ENCODE measurements around the gene NLRX1. TPM values are rescaled to one million over a fixed set of nuclear protein-coding genes. Genes with fewer than 3 reads are reported as not detected.

The NLRX1 gene
- total RNA-seq, 1 experiment from 2014 or later, result 21.4 TPM

GRCh38 chr11:119181677-119182412 is 13.3 kb downstream of the NLRX1 start:
- Histone ChIP-seq H3K9ac (ENCODE audit: low read length) (no peak overlapping the region), H3K79me2 (ENCODE audit: insufficient read depth, low read length) (no peaks in the 10 kb centered on the region), H4K20me1 (ENCODE audit: insufficient read depth) (no peaks in the 10 kb centered on the region), H3K27me3 (ENCODE audit: insufficient read depth, low read length) (no peaks in the 10 kb centered on the region), H3K36me3 (ENCODE audit: control insufficient read depth in 1 of 2, insufficient read depth in 2 of 2, low read length in 2 of 2) (no peaks in the 10 kb centered on the region; a peak in 1 of 4 replicates), H3K4me1 (ENCODE audit: control insufficient read depth in 1 of 2, insufficient read depth in 2 of 2, low read length in 2 of 2) (no peaks in the 10 kb centered on the region; a peak in 1 of 4 replicates), H3K4me3 (replicated peaks in 1 of 2; ENCODE audit: low read depth in 1 of 2, low read length in 2 of 2) (no peak overlapping the region), H3K9me2 (ENCODE audit: insufficient read depth) (no peaks in the 10 kb centered on the region), H3K4me2 (ENCODE audit: low read length) (no peak overlapping the region), H3K9me3 (ENCODE audit: control insufficient read depth in 1 of 2, insufficient read depth in 1 of 2, low read depth in 1 of 2, low read length in 2 of 2) (no peaks in the 10 kb centered on the region), H3K27ac (ENCODE audit: low read depth, low read length) (no peak overlapping the region), H2AFZ (ENCODE audit: low read depth, low read length, poor library complexity, severe bottlenecking) (no peak overlapping the region)
- no peak for TF ChIP-seq EZH2phosphoT487 (IDR thresholded peaks at IDR 0.05; ENCODE audit: borderline replicate concordance)
- no peak for TF ChIP-seq ZBTB33 (IDR thresholded peaks at IDR 0.05; ENCODE audit: extremely low read depth, insufficient replicate concordance, low read length)
- no peak for TF ChIP-seq SRF (IDR thresholded peaks at IDR 0.05; ENCODE audit: low read depth)
- no peak for TF ChIP-seq EGR1 (IDR thresholded peaks at IDR 0.05; ENCODE audit: low read depth)
- TF ChIP-seq JUND (IDR thresholded peaks at IDR 0.05), result no peak
- TF ChIP-seq CBX3 (IDR thresholded peaks at IDR 0.05; ENCODE audit: low read depth), result no peak
- TF ChIP-seq CTCF (IDR thresholded peaks at IDR 0.05 in 2 of 3, conservative IDR thresholded peaks at IDR 0.05 in 1 of 3; ENCODE audit: borderline replicate concordance in 1 of 3, insufficient read depth in 1 of 3, low read depth in 2 of 3, low read length in 2 of 3), result no peak
- TF ChIP-seq FOSL1 (IDR thresholded peaks at IDR 0.05; ENCODE audit: low read depth), result no peak
- no peak for TF ChIP-seq SIN3A (IDR thresholded peaks at IDR 0.05; ENCODE audit: low read depth)
- no peak for TF ChIP-seq RAD21 (IDR thresholded peaks at IDR 0.05; ENCODE audit: low read depth)
- no peak for TF ChIP-seq ATF3 (IDR thresholded peaks at IDR 0.05)
- TF ChIP-seq REST (IDR thresholded peaks at IDR 0.05; ENCODE audit: low read depth), result no peak
- no peak for TF ChIP-seq ELF1 (IDR thresholded peaks at IDR 0.05; ENCODE audit: borderline replicate concordance, low read depth)
- no peak for TF ChIP-seq ZFX (IDR thresholded peaks at IDR 0.05)
- no peak for TF ChIP-seq POLR2A (IDR thresholded peaks at IDR 0.05; ENCODE audit: borderline replicate concordance, extremely low read depth, insufficient read depth, insufficient read length)
- TF ChIP-seq CEBPB (IDR thresholded peaks at IDR 0.05; ENCODE audit: low read depth), result no peak
- no peak for TF ChIP-seq POLR2AphosphoS5 (IDR thresholded peaks at IDR 0.05; ENCODE audit: low read depth, low read length)
- DNase-seq (ENCODE audit: low read depth, low spot score) (no peak), ATAC-seq (no peak)
- intact Hi-C loops (cut with micrococcal nuclease), result no loop called here
- BruUV-seq (replicated peaks), result no TSS peak
- ChIA-PET RAD21 (ENCODE audit: low non-redundant PET in 1 of 2, low total read pairs in 2 of 2, uncharacterized antibody in 2 of 2, unreplicated experiment in 2 of 2) (no interaction called here), POLR2A (no interaction called here), CTCF (no interaction called here)

All from HCT116 (cell line).